Cardiac fibroblast (primary cell): ENCODE measurements around the gene RYR3.

ENCODE experiments used
- DNase-seq, 2 donors: peaks; one replicate each; pipeline versions ENCODE4 v3.0.0 to v3.0.0-alpha.2; 2010; ENCODE audit warnings: low read depth in 2 of 2
- H3K4me3 ChIP-seq, 2 donors: replicated peaks in 1 of 2; 1 replicate in 1 of 2; 2 replicates in 1 of 2; pipeline ENCODE4 v1.5.1; 2011; ENCODE audit warnings: low read depth in 2 of 2, low read length in 2 of 2, mild to moderate bottlenecking in 2 of 2, moderate library complexity in 1 of 2
- CTCF ChIP-seq: IDR thresholded peaks from one replicate; pipeline ENCODE4 v1.5.1; 2011; ENCODE audit warnings: low read depth, mild to moderate bottlenecking, low read length, inconsistent platforms

RYR3 gene

GRCh38 chr15:33639456-33639855, 328.7 kb downstream of the RYR3 start:
- TF ChIP-seq CTCF, result no peak
- no peak overlapping the region for H3K4me3 ChIP-seq
- no peak for DNase-seq

GRCh38 chr15:33639978-33640377, 329.2 kb downstream of the RYR3 start:
- no peak for DNase-seq
- no peak for TF ChIP-seq CTCF
- H3K4me3 ChIP-seq, result no peak overlapping the region

- H3K4me3 ChIP-seq, result no peak overlapping the region
- no peak for TF ChIP-seq CTCF
- DNase-seq, result no peak
Measured at GRCh38 chr15:33641069-33641468, 330.3 kb downstream of the RYR3 start.

GRCh38 chr15:33644304-33644703, 333.5 kb downstream of the RYR3 start:
- H3K4me3 ChIP-seq, result no peak overlapping the region
- TF ChIP-seq CTCF, result no peak
- DNase-seq, result no peak

- H3K4me3 ChIP-seq, result no peak overlapping the region
- TF ChIP-seq CTCF, result no peak
- no peak for DNase-seq
Measured at GRCh38 chr15:33646744-33647143, 336.0 kb downstream of the RYR3 start.

GRCh38 chr15:33649217-33649933, 338.6 kb downstream of the RYR3 start:
- DNase-seq, result no peak
- H3K4me3 ChIP-seq, result no peak overlapping the region
- no peak for TF ChIP-seq CTCF

- DNase-seq, result peak in 1 of 2 donors; percentile 2
- no peak overlapping the region for H3K4me3 ChIP-seq
- TF ChIP-seq CTCF, result no peak
Measured at GRCh38 chr15:33654860-33655259, 344.1 kb downstream of the RYR3 start.
